Kidney capillary endothelial cell (primary cell): Measurements from ENCODE around the gene MILR1.
"Not testable (repeated sequence)": the region's sequence is repeated elsewhere in the genome, so short reads cannot be mapped to it uniquely, and the experiment has no call there.

ENCODE experiments used
- DNase-seq: peaks from one replicate; pipeline ENCODE4 v3.0.0-alpha.2; 2018; ENCODE audit warnings: low spot score

The MILR1 gene

DNA sequence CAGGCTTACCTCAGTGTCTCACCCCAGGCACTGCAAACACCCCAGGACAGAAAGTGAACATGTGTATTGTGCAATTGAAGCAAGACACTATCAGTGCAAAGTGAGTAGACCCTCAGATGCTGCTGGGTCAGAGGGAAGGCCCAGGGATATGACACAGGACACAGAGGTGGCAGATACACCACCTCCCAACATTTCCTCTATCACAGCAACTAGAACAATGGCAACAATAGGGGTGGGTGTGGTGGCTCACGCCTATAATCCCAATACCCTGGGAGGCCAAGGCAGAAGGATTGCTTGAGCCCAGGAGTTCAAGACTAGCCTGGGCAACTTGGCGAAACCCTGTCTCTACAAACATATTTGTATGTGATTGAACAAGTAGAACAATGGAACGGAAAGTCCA lies 22.5 kb downstream of the MILR1 start:
- no peak for DNase-seq

DNA sequence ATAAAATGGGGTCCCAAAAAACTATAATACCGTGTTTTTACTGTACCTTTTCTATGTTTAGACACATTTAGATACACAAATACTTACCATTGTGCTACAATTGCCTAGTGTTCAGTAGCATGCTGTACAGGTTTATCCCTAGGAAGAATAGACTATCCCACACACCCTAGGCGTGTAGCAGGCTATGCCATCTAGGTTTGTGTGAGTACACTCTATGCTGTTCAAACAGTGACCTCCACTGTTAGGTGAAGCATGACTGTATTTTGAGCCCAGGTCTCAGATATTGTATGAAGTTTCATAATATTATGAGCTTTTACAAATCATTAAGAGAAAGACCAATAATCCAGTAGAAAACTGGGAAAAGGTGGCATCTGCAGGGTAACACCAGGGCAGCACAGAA lies 23.6 kb downstream of the MILR1 start:
- no peak for DNase-seq

DNA sequence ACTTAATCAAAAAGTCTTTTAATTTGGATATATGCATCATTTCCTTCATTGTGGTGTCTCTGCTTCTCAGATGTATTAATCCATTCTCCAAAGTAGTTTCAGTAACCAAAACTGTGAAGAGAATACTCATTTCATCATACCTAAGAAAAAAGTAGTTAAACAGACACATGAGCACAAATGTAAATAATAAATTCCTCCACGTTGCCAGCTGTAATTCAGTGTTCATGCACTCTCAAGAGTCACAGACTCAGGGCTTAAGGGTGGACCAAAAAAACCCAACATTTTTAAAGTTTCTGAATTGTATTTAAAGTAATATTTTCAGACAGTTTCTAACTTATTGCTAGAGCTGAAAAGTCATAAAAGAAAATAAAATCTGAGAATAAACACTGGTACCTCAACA lies 28.9 kb downstream of the MILR1 start:
- DNase-seq, result no peak

DNA sequence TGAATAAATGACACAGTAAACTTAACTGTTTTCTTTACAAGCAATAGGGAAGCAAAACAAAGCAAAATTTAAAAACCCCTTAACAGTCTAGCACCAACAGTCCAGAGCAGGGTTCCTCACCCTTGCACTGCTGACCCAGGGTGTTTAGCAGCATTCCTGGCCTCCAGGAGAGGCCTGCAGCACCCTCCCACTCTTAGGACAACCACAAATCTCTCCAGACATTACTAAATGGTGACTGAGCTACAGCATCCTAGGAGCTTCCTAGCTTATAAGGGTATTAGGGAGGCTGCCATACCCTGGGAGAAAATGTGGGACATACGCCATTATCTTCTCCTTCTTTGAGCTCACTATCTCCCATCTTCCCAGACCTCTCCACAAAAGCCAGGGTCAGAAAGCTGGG lies 32.0 kb downstream of the MILR1 start:
- no peak for DNase-seq

DNA sequence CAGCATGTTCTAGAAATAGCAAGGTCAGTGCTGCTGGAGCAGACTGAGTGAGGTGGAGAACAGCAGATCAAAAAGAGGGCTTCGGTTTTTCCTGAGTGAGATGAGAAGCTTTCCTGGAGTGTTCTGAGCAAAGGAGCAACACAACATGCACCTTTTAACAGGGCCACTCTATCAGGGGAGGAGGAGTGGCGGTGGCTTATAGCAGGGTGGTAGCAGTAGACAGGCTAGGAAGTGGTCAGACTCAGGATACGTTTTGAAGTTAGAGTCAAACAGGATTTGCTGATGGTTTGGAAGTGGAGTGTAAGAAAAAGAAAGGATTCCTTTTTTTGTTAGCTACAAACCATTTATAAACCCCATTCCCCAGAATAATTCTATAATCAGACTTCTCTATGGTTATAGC lies 35.5 kb downstream of the MILR1 start:
- no peak for DNase-seq

DNA sequence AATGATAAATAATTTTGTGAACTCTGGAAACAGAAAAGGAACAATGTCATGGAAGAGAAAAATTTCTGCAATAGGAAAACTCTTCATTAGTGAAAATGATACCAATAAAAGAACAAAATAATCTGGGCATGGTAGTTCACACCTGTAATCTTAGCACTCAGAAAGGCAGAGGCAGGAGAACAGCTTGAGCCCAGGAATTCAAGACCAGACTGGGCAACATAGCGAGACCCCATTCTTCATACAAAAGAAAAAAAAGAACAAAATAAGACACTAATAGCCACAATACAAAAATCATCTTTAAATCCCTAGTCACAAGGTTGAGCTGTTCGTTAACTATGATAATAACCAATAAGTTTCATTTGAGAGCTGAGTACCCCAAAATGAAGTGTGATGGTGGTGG lies 39.4 kb downstream of the MILR1 start:
- no peak for DNase-seq

DNA sequence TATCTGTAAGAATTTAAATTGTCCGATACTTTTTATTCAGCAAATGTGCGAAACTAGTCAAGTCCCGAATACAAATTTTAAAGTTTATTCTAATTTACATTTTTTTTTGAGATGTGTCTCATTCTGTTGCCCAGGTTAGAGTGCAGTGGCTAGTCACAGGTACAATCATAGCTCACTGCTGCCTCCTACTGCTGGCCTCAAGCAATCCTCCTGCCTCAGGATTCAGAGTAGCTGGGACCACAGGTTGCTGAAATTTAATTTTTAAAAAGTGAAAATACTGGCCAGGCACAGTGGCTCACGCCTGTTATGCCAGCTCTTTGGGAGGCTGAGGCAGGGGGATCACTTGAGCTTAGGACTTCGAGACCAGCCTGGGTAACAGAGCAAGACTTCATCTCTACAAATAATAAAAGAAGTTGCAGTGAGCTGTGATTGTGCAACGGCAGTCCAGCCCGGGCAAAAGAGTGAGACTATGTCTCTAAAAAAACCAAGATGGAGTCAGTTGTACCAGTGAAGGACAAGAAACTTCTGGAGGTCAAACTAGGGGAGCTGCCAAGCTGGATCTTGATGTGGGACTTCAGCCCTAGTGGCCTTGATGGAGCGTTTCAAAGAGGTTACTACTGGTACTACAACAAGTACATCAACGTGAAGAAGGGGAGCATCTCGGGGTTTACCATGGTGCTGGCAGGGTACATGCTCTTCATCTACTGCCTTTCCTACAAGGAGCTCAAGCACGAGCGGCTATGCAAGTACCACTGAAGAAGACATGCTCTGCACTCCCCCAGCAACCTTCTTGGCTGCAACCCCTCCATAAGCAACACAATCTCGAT lies 42.3 kb downstream of the MILR1 start:
- DNase-seq, result peak; percentile 56

DNA sequence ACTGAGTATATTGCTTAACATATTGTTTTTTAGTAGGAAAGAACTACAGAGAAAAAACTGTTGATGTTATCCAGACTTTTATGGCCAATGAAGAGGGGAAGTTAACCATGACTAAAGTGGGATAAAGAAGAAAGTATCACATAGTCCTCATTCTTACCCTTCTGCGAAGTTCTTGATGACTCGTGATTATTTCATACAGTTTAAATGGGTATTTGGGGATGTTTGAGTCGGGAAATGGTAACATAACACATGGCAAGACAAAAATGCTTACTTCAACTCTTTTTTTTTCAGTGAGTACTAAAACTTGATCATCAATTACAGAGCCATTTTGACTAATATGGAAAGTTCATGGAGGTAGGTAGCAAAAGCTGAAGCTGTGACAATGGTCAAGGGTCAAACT lies 43.1 kb downstream of the MILR1 start:
- DNase-seq, result no peak

DNA sequence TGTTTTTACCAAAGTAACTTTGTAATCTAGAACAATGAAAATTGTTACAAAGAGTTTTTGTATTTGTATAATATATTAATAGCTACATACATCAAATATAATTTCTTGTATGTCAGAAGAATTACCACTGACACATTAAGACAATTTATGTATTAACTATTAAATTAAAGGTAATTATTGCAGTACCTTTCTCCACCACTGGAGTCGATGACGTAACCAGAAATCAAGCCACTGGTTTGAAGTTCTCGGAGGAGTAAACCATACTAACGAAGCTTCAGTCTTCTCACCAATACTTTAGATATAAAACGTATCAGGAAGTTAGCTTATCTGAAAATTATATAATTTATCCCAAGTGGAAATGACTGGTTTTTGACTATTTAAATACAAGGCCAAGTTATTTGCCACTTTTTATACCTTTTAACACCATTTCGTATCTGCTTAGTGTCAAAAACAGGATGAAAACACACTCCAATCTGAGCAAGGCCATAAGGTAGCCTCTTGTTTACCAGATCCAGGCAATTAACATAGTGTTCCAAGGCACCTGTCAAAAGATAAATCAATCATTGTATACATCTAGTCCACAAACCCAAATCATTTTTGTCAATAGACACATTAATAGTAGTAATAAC lies 43.7 kb downstream of the MILR1 start:
- DNase-seq, result no peak

DNA sequence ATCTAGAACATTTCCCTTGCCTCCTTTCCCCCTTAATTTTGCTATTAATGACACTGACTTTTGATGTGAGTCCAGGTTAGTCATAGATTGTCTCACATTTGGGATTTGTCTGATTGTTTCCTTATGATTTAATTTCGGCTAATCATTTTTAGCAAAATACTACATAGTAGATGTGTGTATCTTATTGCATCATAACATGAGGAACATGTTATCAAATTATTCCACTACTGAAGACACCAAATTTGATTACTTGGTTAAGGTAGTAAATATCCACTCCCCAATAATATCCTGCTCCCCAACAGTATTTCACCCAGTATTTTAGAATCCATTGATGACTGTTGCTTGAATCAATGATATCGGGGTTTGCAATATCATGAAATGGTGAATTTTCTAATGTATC lies 45.2 kb downstream of the MILR1 start:
- no peak for DNase-seq

DNA sequence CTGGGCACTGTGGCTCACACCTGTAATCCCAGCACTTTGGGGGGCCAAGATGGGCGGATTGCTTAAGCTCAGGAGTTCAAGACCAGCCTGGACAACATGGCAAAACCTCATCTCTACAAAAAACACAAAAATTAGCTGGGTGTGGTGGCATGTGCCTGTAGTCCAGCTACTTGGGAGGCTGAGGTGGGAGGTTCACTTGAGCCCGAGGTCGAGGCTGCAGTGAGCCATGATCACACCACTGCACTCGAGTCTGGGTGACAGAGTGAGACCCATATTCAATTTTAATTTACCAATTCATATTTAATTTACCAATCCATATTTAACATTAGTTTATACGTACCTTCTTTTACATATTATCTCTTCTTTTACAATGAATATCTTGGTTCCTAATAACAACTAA lies 46.4 kb downstream of the MILR1 start:
- DNase-seq, result not testable (repeated sequence)

DNA sequence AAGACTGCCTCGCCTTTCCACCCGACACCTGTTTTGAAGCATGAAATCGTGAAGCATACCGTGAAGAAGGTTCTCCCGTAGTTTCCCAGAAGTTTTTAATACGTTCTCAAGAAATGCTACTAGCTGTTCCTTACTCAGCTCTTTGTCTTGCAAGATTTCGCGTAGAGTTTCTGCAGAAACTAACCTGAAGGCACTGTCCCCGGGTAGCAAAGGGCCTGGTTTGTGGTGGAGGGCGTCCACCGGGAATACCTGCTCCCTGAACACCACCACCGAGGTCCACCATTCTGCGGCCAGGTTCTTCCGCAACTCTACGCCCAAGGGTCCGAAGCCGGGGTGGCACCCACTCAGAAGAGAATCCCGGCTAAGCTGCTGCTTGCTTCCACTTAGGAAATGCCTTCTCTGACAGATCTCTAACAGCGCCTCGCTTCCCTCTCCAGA lies 47.5 kb downstream of the MILR1 start:
- no peak for DNase-seq

DNA sequence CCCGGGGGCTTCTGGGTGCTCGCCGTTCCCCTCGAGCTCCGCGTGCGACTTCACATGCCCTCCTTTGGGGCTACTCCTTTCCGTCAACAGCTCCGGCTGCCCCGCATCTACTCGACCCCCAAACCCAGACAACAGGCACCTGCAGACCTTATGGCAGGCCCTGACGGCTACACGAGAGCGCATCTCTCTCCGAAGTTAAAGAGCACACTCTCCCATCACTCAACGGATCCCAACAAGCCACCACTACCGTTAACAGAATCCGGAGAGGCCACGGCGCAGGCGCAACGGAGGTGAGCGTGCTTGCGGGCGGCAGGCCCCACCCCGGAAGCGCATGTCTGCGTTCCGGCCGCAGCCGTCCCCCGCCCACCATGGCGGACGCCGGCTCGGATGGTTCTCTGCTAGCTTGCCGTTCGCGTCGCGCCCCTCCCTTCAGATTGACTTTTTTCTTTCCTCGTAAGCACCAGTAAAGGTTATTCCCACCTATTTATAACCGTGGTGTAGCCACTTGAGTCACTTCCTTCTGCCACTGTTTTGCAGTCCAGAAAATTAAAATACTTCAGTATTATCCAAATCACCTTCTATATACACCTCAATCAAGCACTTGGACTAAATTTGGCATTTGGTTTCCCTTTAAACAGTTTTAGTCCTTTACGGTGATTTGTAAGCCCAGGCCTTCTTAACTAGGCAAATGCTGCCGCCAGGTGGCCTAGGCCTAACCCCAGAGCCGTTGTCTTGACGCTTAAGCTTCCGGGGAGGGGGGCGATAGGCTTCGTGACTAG lies 48.1 kb downstream of the MILR1 start, which contains the start of gene POLG2:
Gene POLG2, minus strand, starts transcription at position 269 of the 779 bp plus-strand sequence. Its CDS starts 86 bp downstream, at position 183.
- DNase-seq, result peak; percentile 87

DNA sequence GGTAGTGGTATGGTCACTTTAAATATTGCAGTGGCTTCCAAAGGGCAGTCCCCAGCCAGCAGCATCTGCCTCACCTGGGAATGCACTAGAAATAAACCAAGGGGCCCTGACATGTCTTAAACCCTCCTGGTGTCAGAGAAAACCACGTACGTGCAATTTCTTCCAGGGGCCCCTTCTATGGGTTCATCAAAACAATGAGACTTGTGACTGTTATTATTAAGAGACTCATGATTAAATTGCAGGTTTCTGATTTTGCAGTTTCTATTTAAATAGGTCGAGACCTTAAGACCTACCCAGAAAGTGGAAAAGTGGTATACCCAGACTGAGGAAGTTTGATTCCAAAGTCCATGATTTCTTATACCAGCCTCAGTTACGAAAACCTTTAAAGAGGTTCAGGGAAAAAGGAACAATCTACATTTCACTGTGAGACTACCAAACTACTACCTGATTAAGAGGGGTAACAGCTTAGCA lies 48.7 kb downstream of the MILR1 start:
- DNase-seq, result no peak

DNA sequence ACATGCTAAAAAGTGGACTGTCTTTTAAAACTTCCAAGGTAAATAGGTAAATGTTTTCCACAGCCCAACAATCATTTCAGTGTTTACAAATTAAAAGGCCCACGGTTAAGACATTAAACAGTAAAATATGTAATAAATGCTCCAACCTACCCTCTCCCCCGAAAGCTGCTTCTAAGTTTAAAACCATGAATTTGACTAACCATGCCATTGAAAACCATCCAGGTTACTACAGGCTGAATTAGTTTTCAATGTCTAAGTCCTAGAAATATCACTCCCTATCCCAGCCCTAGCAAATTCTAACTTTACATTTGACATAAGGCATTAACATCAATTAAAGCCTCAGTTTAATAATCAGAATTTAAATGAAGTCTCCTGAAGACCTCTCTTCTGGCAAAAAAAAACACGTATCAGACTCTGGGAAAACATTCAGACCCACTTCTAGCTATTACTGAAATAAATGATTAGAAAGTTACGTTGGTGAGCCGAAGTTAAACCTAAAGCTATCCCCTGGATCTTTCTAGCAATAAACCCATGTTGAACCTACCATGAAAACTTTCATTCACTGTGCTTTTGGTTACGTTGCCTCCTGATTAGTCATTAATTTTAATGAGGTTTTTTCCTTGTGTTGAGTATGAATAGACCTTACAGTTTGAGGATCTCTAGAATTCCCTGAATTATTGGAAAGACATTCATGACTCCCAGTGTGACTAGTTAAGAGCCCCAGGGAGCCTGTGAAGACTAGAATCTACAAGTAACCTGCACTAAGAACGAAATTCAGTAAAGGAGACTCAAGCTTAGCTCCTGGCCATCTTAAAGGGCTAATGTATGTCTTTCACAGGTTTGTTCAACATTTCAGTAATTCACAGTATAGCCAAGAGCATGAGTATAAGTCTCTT lies 49.6 kb downstream of the MILR1 start:
- no peak for DNase-seq

DNA sequence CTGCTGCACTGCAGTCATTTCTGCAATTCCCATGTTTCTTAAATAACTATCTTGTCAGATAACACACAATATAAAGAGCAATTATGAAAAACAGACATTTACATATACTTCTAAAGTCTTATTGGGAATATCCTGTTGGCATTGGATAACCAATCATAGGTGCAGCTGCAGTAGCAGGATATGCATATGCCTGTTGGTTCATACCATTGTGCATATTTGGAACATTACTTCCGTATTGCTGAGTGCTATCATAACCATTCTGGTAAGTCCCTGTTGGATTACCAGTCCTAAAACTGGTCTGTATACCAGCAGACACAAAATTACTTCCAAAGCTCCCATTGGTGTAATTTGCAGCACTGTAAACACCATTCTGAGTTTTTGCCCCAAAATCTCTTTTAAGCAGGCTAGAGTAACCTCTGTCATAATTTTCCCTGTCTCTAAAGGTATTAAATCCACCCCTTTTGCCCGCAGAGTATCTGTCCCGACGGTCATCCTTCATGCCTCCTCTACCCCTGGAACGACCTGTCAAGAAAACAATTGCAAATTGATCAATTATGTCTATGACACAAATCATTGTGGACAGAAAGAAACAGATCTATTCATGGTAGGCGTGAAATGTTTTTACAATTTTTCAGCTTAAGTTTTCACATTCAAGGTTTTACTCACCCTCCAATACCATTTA lies 51.0 kb downstream of the MILR1 start:
- no peak for DNase-seq

DNA sequence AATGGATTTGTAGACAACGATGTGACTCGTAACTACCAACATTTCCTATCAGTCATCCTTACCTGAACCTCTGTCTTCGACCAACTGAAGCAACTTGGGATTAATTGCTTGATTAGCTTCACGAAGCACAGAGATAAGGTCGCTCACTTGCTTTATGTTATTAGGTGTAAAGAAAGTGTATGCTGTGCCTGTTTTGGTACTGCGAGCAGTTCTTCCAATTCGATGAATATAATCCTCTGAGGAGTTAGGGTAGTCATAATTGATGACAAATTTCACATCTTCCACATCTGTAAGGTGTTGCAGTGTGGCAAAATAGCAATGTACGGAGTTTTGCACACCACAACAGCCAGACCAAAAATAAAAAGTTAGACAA lies 51.6 kb downstream of the MILR1 start:
- DNase-seq, result no peak

DNA sequence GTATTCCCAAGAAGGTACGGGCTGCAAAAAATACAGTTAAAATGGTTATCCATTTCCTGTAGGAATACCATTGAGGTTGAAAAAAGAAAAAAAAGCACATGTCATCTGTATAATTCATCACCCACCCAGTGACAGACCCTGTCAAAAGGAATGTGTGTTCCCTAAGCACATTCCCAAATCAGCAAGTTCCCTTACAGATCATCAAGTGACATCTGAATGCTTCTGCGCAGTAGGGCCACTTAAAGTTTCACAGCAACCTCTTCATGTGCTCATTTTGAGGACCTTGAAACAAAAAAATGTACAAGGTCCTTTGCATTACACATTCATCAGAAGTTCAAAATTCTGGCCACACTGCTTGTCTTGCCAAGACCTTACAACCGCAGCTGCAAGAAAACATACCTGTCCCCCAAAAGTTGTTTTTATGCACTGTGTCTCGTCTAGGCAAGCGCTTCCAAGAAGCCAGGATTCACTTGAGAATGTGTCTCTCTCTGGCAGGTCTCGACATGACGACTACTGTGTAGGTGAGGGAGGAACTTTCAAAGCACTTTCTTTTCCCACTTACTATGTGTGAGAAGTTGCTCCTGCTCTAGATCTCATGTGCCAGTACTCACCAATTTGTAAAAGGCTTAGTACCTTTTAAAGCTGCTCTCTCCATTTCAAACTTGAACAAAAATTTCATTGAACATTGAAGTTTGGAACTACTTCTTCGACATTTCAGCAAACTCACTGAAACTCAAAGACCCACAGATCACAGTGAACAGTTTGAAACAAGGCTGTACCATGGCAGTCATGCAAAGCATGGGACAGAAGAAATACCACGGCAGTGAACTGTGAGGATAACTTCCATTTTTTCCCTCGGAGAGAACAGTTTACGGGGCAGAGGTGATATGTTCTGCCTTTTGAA lies 52.2 kb downstream of the MILR1 start:
- no peak for DNase-seq

DNA sequence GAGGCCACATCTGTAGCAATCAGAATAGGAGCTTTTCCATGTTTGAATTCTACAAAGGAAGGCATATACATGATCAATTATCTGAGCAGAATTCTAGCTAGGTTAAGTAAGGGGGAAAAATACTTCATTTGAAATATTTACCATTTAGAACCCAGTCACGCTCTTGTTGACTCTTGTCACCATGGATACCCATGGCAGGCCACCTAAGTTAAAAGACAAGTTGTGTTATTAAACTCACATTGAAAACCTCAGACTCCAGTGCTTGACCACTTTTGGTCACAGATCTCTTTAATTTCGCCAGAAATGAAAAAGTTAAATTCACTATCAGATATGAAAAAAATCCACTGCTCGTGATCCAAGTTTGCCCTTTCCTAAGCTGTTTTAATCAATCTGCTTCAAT lies 53.1 kb downstream of the MILR1 start:
- DNase-seq, result no peak

DNA sequence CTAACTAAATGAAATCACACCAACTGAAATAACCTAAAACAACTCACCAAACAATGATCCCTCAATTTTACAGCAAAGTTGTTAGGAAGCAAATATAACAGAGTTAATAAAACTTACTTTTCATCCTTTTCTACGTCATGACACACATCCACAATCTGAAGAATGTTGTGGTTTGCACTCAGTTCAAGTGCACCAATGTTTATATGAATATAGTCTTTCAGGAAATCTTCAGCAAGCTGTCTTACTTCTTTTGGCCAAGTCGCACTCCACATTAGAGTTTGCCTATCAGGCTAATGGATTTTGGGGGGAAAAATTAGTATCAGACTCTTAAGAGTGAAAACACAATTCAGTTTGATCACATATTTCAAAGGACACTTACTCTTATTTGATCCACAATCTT lies 53.9 kb downstream of the MILR1 start:
- no peak for DNase-seq
